NOMO-1 (cell line): ENCODE measurements around the gene DOP1B.
A peak's percentile ranks its signal among the peaks of the same experiment; 100 is the strongest.
"Not testable (repeated sequence)": the region's sequence is repeated elsewhere in the genome, so short reads cannot be mapped to it uniquely, and the experiment has no call there.

Experiments
- DNase-seq, 2 experiments: peaks; one replicate each; lab custom pipeline; 2025; ENCODE audit not compliant: unreplicated experiment in 2 of 2; lab: John Stamatoyannopoulos, UW

DOP1B gene

DNA sequence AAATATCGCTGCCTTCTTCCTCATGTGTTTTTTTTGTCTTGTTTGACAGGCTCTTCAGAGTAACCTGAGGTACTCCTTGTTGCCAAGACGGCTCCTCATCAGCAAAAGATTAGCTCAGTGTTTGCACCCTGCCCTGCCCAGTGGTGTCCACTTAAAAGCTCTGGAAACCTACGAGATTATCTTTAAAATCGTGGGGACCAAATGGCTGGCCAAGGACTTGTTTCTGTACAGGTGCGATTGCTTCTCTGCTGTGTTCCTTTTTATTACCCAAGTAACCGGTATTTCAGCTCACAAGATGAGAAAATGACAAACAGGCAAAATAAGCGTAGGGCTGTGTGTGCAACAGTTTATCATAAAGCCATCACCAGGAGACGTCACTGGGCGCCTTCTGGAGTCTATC, 42.4 kb downstream of the DOP1B start:
- DNase-seq: no peak

DNA sequence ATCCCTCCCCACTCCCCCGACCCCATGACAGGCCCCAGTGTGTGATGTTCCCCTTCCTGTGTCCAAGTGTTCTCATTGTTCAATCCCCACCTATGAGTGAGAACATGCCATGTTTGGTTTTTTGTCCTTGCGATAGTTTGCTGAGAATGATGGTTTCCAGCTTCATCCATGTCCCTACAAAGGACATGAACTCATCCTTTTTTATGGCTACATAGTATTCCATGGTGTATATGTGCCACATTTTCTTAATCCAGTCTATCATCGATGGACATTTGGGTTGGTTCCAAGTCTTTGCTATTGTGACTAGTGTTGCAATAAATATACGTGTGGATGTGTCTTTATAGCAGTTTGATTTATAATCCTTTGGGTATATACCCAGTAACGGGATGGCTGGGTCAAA, 43.0 kb downstream of the DOP1B start:
- not testable (repeated sequence) for DNase-seq

DNA sequence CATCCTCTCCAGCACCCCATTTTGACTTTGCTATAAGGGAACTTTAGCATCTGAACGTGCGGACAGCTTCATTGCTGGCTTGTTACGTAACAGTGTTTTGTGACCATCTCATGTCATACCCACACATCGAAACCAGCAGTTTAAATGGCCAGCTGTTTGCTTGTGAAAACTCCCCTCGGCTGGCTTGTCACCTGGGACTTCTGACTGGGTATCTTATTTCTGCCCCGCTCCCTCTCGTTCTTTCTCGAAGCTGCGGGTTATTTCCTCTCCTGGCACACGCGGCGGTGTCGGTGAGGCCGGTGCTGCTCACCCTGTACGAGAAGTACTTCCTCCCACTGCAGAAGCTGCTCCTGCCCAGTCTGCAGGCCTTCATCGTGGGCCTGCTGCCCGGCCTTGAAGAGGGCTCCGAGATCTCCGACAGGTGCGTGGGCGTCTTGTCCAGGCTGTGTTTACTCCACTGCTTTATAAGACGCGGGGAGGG, 43.5 kb downstream of the DOP1B start:
- DNase-seq: peak; percentile 53 to 74

DNA sequence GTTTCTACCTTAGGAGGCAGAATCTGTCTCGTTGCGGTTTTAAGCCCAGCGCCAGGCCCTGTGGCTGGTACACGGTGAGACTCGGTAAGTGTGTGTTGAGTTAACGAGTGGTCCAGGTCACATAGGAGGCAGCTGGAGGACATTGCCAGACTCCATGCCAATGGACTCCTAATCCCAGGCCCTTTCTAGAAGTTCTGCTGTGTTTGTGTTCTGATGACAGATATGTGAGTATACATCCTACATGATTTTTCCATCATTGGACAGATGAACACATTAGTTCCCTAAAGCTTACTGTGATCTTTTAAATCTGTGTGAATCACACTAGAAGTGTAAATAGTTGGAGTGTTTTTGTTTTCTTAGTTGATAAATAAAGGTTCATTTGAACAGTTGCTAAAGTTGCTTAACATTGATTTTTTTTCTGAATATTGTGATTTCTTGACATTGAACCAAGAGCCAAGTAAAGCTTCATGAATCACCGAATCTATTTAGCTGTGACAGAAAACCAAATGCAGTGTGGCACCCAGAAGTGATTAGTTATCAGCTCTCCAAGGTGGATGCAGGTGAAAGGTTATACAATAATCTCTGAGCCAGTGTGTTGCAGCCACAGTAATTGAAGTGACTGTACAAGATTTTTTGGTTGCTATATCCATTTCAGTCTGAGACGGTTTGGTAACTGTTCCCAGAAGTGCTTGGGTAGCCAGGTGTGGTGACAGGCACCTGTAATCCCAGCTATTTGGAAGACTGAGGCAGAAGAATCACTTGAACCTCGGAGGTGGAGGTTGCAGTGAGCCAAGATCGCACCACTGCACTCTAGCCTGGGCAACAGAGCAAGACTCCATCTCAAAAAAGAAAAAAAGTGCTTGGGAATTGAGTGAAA, 46.3 kb downstream of the DOP1B start:
- no peak for DNase-seq

DNA sequence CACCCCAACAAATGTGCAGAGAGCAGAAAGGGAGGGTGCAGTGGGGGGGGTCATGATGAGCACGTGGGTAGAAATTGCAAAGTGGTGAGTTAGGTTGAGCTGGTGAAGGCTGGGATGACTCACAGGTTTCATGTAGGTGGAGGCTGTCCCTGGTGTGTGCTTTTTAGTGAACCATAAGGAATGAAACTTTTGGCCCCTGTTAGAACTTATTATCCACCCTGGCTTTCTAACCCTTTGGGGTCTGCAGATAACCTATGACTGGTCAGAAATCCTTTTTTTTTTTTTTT, 46.9 kb downstream of the DOP1B start:
- no peak for DNase-seq

DNA sequence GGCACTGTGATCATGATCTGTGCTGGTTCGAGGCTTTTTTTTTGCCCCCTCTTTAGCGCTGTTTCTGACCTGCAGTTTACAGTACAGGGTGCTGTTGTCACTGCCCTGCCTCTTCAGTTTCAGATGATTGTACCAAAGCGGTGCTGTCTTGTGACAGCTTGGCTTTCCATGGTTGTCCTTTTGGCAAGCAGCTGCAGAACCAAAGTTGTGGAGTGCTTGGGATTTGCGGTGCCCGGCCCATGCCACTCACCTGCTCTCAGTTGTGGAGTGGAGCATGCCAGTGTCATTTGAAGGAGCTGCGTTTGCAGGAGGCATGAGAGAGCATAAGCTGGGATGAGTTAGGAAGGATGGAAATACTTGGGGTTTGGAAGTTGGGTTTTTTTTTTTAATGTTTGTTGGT, 48.4 kb downstream of the DOP1B start:
- DNase-seq: no peak

DNA sequence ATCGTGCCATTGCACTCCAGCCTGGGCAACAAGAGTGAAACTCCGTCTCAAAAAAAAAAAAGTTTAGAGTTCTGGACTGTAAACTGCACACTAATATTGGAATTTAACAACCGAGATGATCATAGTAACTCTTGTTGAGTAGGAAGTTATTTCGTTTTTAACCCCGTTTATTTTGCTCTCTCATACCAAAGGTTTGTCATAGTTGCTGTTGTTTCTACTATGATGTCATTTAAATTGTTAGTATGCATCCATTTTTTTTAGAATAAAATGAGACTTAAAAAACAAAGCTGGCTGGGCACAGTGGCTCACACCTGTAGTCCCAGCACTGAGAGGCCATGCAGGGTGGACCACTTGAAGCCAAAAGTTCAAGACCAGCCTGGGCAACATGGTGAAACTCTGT, 49.3 kb downstream of the DOP1B start:
- DNase-seq: no peak
